Thyroid gland (tissue), 4 donors: Measurements from ENCODE around the gene GAS7.

Experiments
- POLR2A ChIP-seq, 2 donors: fragments of 450-650 bp; IDR thresholded peaks; one replicate each; pipeline ENCODE4 v1.6.1; 2017; ENCODE audit warnings: antibody characterized with exemption in 2 of 2, mild to moderate bottlenecking in 2 of 2, moderate library complexity in 1 of 2
- TF ChIP-seq, protein P1 (sequence below), 6 experiments: fragments of 200-600 bp in 3 of 6; fragments of 450-650 bp in 3 of 6; sonication (generic) in 3 of 6; IDR thresholded peaks; one replicate each; pipeline ENCODE4 v1.5.1; 2016 to 2019; ENCODE audit warnings: antibody characterized with exemption in 6 of 6, mild to moderate bottlenecking in 2 of 6, inconsistent platforms in 1 of 6, moderate library complexity in 1 of 6

GRCh38 chr17:10241781-10242180 lies 43.4 kb upstream of the GAS7 start:
- TF ChIP-seq POLR2A (IDR thresholded peaks at IDR 0.05), result no peak
- TF ChIP-seq, protein P1, sequence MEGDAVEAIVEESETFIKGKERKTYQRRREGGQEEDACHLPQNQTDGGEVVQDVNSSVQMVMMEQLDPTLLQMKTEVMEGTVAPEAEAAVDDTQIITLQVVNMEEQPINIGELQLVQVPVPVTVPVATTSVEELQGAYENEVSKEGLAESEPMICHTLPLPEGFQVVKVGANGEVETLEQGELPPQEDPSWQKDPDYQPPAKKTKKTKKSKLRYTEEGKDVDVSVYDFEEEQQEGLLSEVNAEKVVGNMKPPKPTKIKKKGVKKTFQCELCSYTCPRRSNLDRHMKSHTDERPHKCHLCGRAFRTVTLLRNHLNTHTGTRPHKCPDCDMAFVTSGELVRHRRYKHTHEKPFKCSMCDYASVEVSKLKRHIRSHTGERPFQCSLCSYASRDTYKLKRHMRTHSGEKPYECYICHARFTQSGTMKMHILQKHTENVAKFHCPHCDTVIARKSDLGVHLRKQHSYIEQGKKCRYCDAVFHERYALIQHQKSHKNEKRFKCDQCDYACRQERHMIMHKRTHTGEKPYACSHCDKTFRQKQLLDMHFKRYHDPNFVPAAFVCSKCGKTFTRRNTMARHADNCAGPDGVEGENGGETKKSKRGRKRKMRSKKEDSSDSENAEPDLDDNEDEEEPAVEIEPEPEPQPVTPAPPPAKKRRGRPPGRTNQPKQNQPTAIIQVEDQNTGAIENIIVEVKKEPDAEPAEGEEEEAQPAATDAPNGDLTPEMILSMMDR (IDR thresholded peaks at IDR 0.05), result no peak
